Measurements from ENCODE around the gene HPSE2. TPM values are rescaled to one million over a fixed set of nuclear protein-coding genes. Genes with fewer than 3 reads are reported as not detected.

Gene HPSE2
- polyA plus RNA-seq, 1 experiment: not detected

DNA sequence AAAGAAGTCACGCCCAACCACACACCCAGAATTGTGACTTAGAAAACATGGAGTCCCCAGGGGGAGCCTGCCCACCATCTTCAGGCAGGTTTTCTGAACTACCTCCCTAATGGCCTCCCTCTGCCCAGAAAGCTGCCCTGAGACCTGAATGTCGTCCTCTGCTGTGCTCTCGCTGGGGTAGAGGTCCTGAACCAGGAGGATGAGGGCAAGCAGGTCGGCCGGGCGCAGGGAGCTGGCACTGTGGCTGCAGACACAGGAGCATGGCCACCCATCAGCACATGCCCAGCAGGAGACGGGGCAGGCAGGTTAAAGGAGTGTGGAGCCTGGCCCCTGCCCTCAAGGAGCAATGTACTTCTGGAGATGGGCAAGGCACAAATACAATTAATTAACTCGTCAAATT is 805.2 kb downstream of the HPSE2 start:
- CTCF ChIA-PET: interaction anchor here (1.6 kb wide), 1 partner anchor 10 kb away, joined by 5 read pairs; no protein-coding TSS in a partner anchor
- peaks cover 41% of the 10 kb centered on the region for H3K36me3 ChIP-seq (ENCODE audit: control insufficient read depth, insufficient read depth, low read length)
- POLR2A ChIA-PET: no interaction called here

DNA sequence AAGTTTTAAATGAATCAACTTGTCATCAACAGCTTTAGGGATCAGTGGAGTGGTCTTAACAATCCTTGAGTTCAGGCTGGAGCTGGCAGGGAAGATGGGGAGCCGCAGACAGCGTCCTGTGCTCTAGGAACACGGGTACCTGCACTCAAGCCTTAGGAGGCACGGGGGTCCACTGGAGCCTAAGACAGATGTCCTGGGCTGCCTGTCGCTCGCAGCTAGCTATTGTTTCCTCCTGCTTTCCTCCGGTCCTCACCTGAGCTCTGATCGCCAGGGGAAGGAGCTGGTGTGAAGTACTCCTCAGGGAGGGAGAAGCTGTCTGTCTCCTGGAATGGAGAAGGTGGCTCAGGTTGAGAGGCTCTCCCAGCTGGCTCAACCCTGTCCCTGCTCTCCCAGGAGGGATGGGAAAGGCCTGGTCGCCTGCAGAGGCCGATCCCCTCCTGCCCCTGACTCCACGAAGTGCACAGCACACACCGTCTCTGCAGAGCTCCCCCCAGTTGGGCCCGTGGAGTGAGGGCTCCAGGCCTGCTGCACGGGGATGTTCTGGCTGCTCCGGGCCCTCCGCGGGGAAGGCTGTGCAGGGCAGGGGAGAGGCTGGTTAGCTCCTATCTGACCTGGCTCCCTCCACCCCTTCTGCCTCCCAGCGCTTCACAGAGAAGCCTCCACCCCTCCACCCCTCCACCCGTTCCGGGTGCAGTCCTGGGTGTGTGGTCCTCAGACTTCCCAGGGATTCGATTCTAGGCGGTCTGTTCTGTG is 806.2 kb downstream of the HPSE2 start:
- TF ChIP-seq, protein P1, sequence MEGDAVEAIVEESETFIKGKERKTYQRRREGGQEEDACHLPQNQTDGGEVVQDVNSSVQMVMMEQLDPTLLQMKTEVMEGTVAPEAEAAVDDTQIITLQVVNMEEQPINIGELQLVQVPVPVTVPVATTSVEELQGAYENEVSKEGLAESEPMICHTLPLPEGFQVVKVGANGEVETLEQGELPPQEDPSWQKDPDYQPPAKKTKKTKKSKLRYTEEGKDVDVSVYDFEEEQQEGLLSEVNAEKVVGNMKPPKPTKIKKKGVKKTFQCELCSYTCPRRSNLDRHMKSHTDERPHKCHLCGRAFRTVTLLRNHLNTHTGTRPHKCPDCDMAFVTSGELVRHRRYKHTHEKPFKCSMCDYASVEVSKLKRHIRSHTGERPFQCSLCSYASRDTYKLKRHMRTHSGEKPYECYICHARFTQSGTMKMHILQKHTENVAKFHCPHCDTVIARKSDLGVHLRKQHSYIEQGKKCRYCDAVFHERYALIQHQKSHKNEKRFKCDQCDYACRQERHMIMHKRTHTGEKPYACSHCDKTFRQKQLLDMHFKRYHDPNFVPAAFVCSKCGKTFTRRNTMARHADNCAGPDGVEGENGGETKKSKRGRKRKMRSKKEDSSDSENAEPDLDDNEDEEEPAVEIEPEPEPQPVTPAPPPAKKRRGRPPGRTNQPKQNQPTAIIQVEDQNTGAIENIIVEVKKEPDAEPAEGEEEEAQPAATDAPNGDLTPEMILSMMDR (IDR thresholded peaks at IDR 0.05; ENCODE audit: insufficient read depth, low read depth, low read length): no peak
- Histone ChIP-seq H3K27me3 (ENCODE audit: control insufficient read depth, insufficient read depth, low read length) (no peaks in the 10 kb centered on the region), H3K36me3 (ENCODE audit: control insufficient read depth, insufficient read depth, low read length) (peaks cover 35% of the 10 kb centered on the region), H3K4me3 (ENCODE audit: low read depth, low read length) (no peak overlapping the region)
- no peak for DNase-seq (ENCODE audit: low read depth)
- CTCF ChIA-PET: interaction anchor here (1.1 to 2.3 kb wide), 2 partner anchors 9 to 120 kb away, joined by 3 to 8 read pairs; no protein-coding TSS in a partner anchor
- POLR2A ChIA-PET: no interaction called here

More for the DNA sequence above, 805.2 kb downstream of the HPSE2 start:
- no peaks in the 10 kb centered on the region for H3K27me3 ChIP-seq (ENCODE audit: control insufficient read depth, insufficient read depth, low read length)
- no peak overlapping the region for H3K4me3 ChIP-seq (ENCODE audit: low read depth, low read length)
- TF ChIP-seq, protein P1 (IDR thresholded peaks at IDR 0.05; ENCODE audit: insufficient read depth, low read depth, low read length): no peak
- DNase-seq (ENCODE audit: low read depth): no peak

DNA sequence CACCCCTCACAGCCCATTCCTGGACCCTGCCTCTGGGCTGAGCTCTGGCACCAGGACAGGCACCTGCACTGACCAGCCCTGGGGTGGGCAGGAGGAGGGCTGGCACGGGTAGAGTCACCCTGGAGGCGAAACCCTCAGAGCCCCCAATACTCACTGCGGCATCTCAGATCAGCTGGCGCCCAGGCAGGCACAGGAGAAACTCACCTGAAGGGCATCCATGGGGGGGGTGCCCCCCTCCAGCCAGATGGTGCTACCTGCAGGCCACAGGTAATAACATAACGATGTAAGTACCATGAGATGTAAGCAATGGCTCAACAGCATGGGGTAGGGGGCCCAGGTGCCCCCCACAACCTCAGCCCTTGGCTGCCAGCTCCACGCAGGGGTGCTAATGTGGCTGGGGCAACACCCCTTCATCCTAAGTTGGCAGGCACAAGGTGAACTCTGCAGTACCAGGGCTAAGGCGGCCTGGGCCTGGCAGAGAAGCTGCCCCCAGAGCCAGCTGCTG is 808.6 kb downstream of the HPSE2 start:
- DNase-seq (ENCODE audit: low read depth): no peak
- no peak overlapping the region for H3K4me3 ChIP-seq (ENCODE audit: low read depth, low read length)
- TF ChIP-seq, protein P1 (IDR thresholded peaks at IDR 0.05; ENCODE audit: insufficient read depth, low read depth, low read length): no peak
- POLR2A ChIA-PET: interaction anchor here (0.8 kb wide), 1 partner anchor 12 kb away, joined by 3 read pairs; the partner anchor contains the start of gene PYROXD2
- no peaks in the 10 kb centered on the region for H3K27me3 ChIP-seq (ENCODE audit: control insufficient read depth, insufficient read depth, low read length)
- CTCF ChIA-PET: interaction anchor here (0.6 to 3.9 kb wide), 5 partner anchors 8 to 168 kb away, joined by 3 to 44 read pairs (median 4); partner anchors contain the start of gene PYROXD2
- peaks cover 31% of the 10 kb centered on the region for H3K36me3 ChIP-seq (ENCODE audit: control insufficient read depth, insufficient read depth, low read length)

DNA sequence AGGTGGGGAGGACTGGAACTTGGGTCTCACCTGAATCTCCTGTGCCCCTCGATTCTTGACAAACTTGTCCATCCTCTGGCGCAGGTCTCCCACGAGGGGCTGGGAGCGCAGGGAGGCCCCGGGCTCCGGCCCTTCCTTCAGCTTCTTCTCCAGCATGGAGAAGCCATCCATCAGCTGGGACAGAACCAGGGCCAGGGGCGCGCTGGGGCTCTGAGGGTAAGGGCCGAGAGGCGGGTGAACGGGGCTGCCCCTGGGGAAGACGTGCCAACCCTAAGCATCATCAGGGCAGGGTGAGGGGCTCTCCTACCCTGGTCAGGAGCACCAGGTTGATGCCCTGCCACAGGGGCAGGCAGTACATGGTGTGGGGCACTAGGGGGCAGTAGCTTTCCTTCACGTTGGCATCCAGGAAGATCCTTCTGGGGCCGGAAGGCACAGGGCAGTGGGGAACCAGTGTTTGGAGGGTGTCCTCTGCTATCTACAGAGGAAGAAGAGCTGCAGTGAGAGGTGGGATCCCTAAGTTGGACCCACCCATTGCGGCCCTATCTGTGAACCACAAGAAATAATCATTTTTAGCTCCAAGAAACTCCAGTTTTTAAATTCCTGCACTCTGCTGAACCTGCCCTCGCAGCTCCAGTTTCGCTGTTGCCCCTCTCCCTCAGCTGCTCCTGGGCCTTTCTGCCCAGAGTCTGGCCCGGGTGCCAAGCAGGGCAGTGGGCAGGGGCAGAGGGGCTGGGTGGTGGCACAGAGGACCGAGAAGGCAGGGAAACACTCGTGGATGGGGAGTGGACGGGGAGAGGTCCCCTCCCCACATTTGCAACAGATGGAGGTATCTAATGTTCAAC is 809.9 kb downstream of the HPSE2 start:
- DNase-seq (ENCODE audit: low read depth): no peak
- POLR2A ChIA-PET: no interaction called here
- TF ChIP-seq, protein P1 (IDR thresholded peaks at IDR 0.05; ENCODE audit: insufficient read depth, low read depth, low read length): peak; percentile 79
- no peak overlapping the region for H3K4me3 ChIP-seq (ENCODE audit: low read depth, low read length)
- CTCF ChIA-PET: interaction anchor here (0.5 to 3.9 kb wide), 16 partner anchors 10 to 760 kb away, joined by 3 to 44 read pairs (median 4); partner anchors contain the start of genes HPS1 and PYROXD2
- peaks cover 23% of the 10 kb centered on the region for H3K36me3 ChIP-seq (ENCODE audit: control insufficient read depth, insufficient read depth, low read length)
- no peaks in the 10 kb centered on the region for H3K27me3 ChIP-seq (ENCODE audit: control insufficient read depth, insufficient read depth, low read length)

All from BJ (cell line).